OCI-M1 (cell line): ENCODE data around the gene LYPLA2.

Experiments
- DNase-seq: peaks from one replicate; lab custom pipeline; 2025; lab: John Stamatoyannopoulos, UW

Gene LYPLA2

GRCh38 chr1:23790696-23791515 is at the start of gene LYPLA2:
Gene LYPLA2, plus strand, starts transcription at chr1:23791145. Its CDS starts 1,538 bp downstream, at chr1:23792683.
- DNase-seq, result peak; percentile 94

- peak; percentile 25 for DNase-seq
These were observed 49.3 kb upstream of the LYPLA2 start for GRCh38 chr1:23741609-23742008.

- DNase-seq, result peak; percentile 66
These were observed 48.2 kb upstream of the LYPLA2 start for GRCh38 chr1:23742670-23743286.

- DNase-seq, result peak; percentile 82
These were observed 47.4 kb upstream of the LYPLA2 start, which contains the start of gene ELOA for GRCh38 chr1:23743287-23744152. Gene ELOA, plus strand, starts transcription at chr1:23743471. Its CDS starts 33 bp downstream, at chr1:23743504.

GRCh38 chr1:23745515-23745914 is 45.4 kb upstream of the LYPLA2 start:
- DNase-seq, result peak; percentile 64

GRCh38 chr1:23748016-23748415 is 42.9 kb upstream of the LYPLA2 start:
- no peak for DNase-seq

GRCh38 chr1:23751050-23751814 is 39.7 kb upstream of the LYPLA2 start:
- peak; percentile 58 for DNase-seq

- DNase-seq, result no peak
These were observed 39.1 kb upstream of the LYPLA2 start for GRCh38 chr1:23751815-23752200.

GRCh38 chr1:23752909-23753308 is 38.0 kb upstream of the LYPLA2 start:
- DNase-seq, result no peak

- DNase-seq, result no peak
These were observed 34.3 kb upstream of the LYPLA2 start for GRCh38 chr1:23756676-23757075.

- DNase-seq, result no peak
These were observed 33.1 kb upstream of the LYPLA2 start for GRCh38 chr1:23757812-23758211.

GRCh38 chr1:23759277-23759676 is 31.7 kb upstream of the LYPLA2 start:
- DNase-seq, result no peak

GRCh38 chr1:23763041-23763577 is 27.8 kb upstream of the LYPLA2 start:
- DNase-seq, result no peak

GRCh38 chr1:23768733-23769132 is 22.2 kb upstream of the LYPLA2 start:
- DNase-seq, result no peak

GRCh38 chr1:23772049-23772853 is 18.7 kb upstream of the LYPLA2 start:
- peak; percentile 93 for DNase-seq

GRCh38 chr1:23772854-23773242 is 18.1 kb upstream of the LYPLA2 start:
- peak; percentile 44 for DNase-seq

GRCh38 chr1:23774174-23774880 is 16.6 kb upstream of the LYPLA2 start:
- DNase-seq, result peak; percentile 26

- DNase-seq, result no peak
These were observed 14.7 kb upstream of the LYPLA2 start for GRCh38 chr1:23776217-23776616.

GRCh38 chr1:23777979-23778814 is 12.7 kb upstream of the LYPLA2 start, which contains the start of gene PITHD1:
Gene PITHD1, plus strand, starts transcription at chr1:23778418. Its CDS starts 98 bp downstream, at chr1:23778516.
- peak; percentile 96 for DNase-seq
